CD4-positive, alpha-beta T cell (primary cell): ENCODE results near the gene GALNT18. TPM values are rescaled to one million over a fixed set of nuclear protein-coding genes. Genes with fewer than 3 reads are reported as not detected.

Experiments
- ATAC-seq: fragments of 200-7000 bp; cut with Tn5 transposase; one replicate; pipeline ENCODE4 v1.10.0; 2022; ENCODE audit warnings: mild to moderate bottlenecking; ENCODE audit not compliant: poor library complexity
- CTCF ChIA-PET: fragments of 350-600 bp; sonication (Branson Sonifier 250); formaldehyde crosslinking; loops from one replicate; lab custom pipeline; 2021; ENCODE audit warnings: antibody characterized with exemption, inconsistent platforms; lab: Charles Lee
- POLR2A ChIA-PET: fragments of 350-600 bp; sonication (Branson Sonifier 250); formaldehyde crosslinking; loops from one replicate; lab custom pipeline; 2021; ENCODE audit warnings: antibody characterized with exemption, inconsistent platforms; lab: Charles Lee
- DNase-seq, 14 experiments: peaks; one replicate each; pipeline ENCODE4 v3.0.0-alpha.2; 2013 to 2020; ENCODE audit warnings: mixed read lengths in 2 of 14
- H3K27ac ChIP-seq, 2 donors: one replicate each; pipeline versions ENCODE4 v1.5.1 to v1.7.0; 2013; ENCODE audit warnings: low read length in 2 of 2, low read depth in 1 of 2, mild to moderate bottlenecking in 1 of 2
- H3K27me3 ChIP-seq, 2 experiments: 1 replicate in 1 of 2; 2 replicates in 1 of 2; pipeline versions ENCODE4 v1.6.1 to v1.7.0; 2013; ENCODE audit warnings: low read length in 2 of 2, control low read depth in 1 of 2, mild to moderate bottlenecking in 1 of 2, moderate library complexity in 1 of 2; ENCODE audit not compliant: insufficient read depth in 2 of 2, control insufficient read depth in 1 of 2
- H3K36me3 ChIP-seq: one replicate; pipeline ENCODE4 v1.6.1; 2013; ENCODE audit warnings: low read length, control low read depth; ENCODE audit not compliant: insufficient read depth
- H3K4me1 ChIP-seq: one replicate; pipeline ENCODE4 v1.6.1; 2013; ENCODE audit warnings: low read length, control low read depth; ENCODE audit not compliant: insufficient read depth
- H3K4me3 ChIP-seq: one replicate; pipeline ENCODE4 v1.5.1; 2013; ENCODE audit warnings: mild to moderate bottlenecking, low read length, moderate library complexity
- H3K9me3 ChIP-seq, 2 experiments: 1 replicate in 1 of 2; 2 replicates in 1 of 2; pipeline versions ENCODE4 v1.6.1 to v1.7.0; 2013; ENCODE audit warnings: low read length in 2 of 2, mild to moderate bottlenecking in 2 of 2, control low read depth in 1 of 2, moderate library complexity in 1 of 2; ENCODE audit not compliant: control insufficient read depth in 1 of 2, insufficient read depth in 1 of 2
- H3K27ac Mint-ChIP-seq: one replicate; pipeline ENCODE4 v1.8.0; 2020; ENCODE audit warnings: mixed read lengths
- H3K27me3 Mint-ChIP-seq: one replicate; pipeline ENCODE4 v1.8.0; 2021; ENCODE audit warnings: mixed read lengths
- H3K36me3 Mint-ChIP-seq: one replicate; pipeline ENCODE4 v1.8.0; 2021; ENCODE audit warnings: low read depth, mixed read lengths
- H3K4me1 Mint-ChIP-seq: one replicate; pipeline ENCODE4 v1.8.0; 2021; ENCODE audit warnings: low read depth, mixed read lengths
- H3K4me3 Mint-ChIP-seq: one replicate; pipeline ENCODE4 v1.8.0; 2020; ENCODE audit warnings: mild to moderate bottlenecking, mixed read lengths
- H3K9me3 Mint-ChIP-seq: one replicate; pipeline ENCODE4 v1.8.0; 2020; ENCODE audit warnings: mixed read lengths
- intact Hi-C, 2 experiments: fragments of 100-400 bp; cut with DNase I in 1 of 2; cut with micrococcal nuclease in 1 of 2; formaldehyde crosslinking; loops; one replicate each; pipeline versions ENCODE4 v1.15.1 to v1.9.0; 2023 to 2025; cut with DNase I, micrococcal nuclease
- total RNA-seq, 174 experiments: library from RNA in 2 of 174; stranded (reverse) in 2 of 174; gene quantifications; one replicate each; pipeline ENCODE4 v1.2.3 and lab custom pipeline; 2021 to 2026
- TF ChIP-seq, protein P1 (sequence below): fragments of 200-600 bp; IDR thresholded peaks from one replicate; pipeline ENCODE4 v1.8.0; 2022; ENCODE audit warnings: antibody characterized with exemption, mild to moderate bottlenecking

GALNT18 gene
- total RNA-seq, 2 experiments from 2014 or later, result 0.08 TPM; not detected in 1

DNA sequence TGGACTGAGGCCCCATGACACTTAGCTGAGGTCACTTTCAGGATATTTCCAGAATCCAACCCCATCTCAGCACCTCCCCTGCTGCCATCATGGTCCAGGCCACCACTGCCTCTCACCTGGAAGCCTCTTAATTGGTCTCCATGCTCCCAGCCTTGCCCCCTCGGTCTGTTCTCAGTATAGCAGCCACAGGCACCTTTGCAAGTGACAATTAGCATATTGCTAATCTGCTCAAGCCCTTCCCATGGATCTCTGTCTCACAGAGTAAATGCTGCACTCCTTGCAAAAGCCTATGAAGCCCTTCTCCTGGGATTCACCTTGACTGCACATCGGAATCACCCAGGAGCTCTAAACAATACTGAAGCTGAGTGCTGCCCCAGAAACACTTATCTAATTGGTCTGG, 175.2 kb downstream of the GALNT18 start:
- ChIA-PET CTCF (no interaction called here), POLR2A (no interaction called here)
- H3K27me3 ChIP-seq, result peaks cover 0 to 5% of the 10 kb centered on the region in 2 experiments
- H3K27ac Mint-ChIP-seq, result no peak overlapping the region
- TF ChIP-seq, protein P1, sequence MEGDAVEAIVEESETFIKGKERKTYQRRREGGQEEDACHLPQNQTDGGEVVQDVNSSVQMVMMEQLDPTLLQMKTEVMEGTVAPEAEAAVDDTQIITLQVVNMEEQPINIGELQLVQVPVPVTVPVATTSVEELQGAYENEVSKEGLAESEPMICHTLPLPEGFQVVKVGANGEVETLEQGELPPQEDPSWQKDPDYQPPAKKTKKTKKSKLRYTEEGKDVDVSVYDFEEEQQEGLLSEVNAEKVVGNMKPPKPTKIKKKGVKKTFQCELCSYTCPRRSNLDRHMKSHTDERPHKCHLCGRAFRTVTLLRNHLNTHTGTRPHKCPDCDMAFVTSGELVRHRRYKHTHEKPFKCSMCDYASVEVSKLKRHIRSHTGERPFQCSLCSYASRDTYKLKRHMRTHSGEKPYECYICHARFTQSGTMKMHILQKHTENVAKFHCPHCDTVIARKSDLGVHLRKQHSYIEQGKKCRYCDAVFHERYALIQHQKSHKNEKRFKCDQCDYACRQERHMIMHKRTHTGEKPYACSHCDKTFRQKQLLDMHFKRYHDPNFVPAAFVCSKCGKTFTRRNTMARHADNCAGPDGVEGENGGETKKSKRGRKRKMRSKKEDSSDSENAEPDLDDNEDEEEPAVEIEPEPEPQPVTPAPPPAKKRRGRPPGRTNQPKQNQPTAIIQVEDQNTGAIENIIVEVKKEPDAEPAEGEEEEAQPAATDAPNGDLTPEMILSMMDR, result no peak
- ATAC-seq (no peak), DNase-seq (no peak)
- H3K36me3 ChIP-seq, result no peaks in the 10 kb centered on the region
- H3K27ac ChIP-seq, result no peak overlapping the region
- H3K4me3 ChIP-seq, result no peak overlapping the region
- no peaks in the 10 kb centered on the region for H3K36me3 Mint-ChIP-seq
- H3K9me3 Mint-ChIP-seq, result no peaks in the 10 kb centered on the region
- H3K4me3 Mint-ChIP-seq, result no peak overlapping the region
- no peaks in the 10 kb centered on the region for H3K4me1 ChIP-seq
- H3K27me3 Mint-ChIP-seq, result no peaks in the 10 kb centered on the region
- H3K4me1 Mint-ChIP-seq, result no peaks in the 10 kb centered on the region
- intact Hi-C loops, result no loop called here
- H3K9me3 ChIP-seq, result no peaks in the 10 kb centered on the region

DNA sequence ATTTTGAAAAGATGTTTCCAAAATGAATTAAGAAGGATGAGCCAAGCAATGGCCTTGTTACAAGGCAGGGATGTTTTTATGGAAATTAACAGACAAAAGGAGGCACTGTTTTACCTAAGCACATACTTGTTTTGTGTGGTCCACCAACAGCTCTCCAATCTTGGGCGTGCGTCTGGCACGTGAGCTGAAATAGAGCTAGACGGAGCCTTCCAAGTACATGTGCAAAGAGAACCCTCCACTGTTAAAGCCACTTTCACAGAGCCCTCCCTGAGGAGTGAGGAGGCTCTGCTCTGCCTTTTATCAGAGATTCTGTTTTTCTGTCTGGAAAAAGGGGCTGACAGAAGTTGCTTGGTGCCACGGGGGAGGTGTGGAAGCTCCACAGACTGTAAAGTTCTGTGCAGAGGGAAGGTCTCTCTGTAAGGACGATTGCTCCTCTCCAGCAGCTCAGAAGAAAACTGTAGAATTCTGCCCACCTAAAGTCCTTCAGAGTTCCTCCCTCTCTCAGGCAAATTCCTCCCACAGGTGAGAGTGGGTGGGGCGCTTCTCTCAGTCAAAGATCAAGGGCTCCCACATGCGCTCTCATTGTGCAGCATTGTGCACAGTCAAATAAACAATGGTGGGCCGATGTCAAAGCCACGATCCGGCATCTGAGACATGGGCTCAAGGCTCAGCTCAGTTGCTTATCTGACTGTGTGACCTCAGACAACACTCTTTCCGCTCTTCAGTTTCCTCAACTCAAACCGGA, 176.2 kb downstream of the GALNT18 start:
- intact Hi-C loops, result no loop called here

DNA sequence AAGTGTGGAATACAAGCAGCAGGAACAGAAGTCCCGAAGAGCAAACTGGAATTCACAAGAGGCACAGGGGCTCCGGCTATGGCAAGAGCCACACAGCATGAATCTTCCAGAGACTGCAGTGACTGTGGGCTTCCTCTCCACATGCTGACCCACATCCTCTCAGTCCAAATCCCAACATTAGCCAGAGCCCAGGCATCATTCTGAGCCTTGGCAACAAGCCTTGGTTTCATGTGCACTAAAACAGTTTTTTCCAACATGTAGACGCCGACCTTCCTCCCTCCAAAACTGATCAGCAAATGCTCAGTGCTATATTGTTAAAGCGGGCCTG, 177.0 kb downstream of the GALNT18 start:
- H3K36me3 ChIP-seq, result no peaks in the 10 kb centered on the region
- H3K9me3 ChIP-seq, result no peaks in the 10 kb centered on the region
- no peak for ATAC-seq
- H3K4me1 ChIP-seq, result no peaks in the 10 kb centered on the region
- DNase-seq, result no peak
- H3K9me3 Mint-ChIP-seq, result no peaks in the 10 kb centered on the region
- no peak overlapping the region for H3K27ac ChIP-seq
- no peaks in the 10 kb centered on the region for H3K36me3 Mint-ChIP-seq
- H3K27ac Mint-ChIP-seq, result no peak overlapping the region
- H3K27me3 ChIP-seq, result peaks cover 0 to 5% of the 10 kb centered on the region in 2 experiments
- H3K4me3 Mint-ChIP-seq, result no peak overlapping the region
- ChIA-PET POLR2A (no interaction called here), CTCF (no interaction called here)
- H3K4me1 Mint-ChIP-seq, result no peaks in the 10 kb centered on the region
- H3K4me3 ChIP-seq, result no peak overlapping the region
- no peaks in the 10 kb centered on the region for H3K27me3 Mint-ChIP-seq
- TF ChIP-seq, protein P1, result no peak
- intact Hi-C loops, result no loop called here

More for the DNA sequence above, 176.2 kb downstream of the GALNT18 start:
- H3K36me3 ChIP-seq, result no peaks in the 10 kb centered on the region
- POLR2A ChIA-PET, result no interaction called here
- no peaks in the 10 kb centered on the region for H3K36me3 Mint-ChIP-seq
- ATAC-seq (no peak), DNase-seq (no peak)
- TF ChIP-seq, protein P1, result no peak
- H3K9me3 ChIP-seq, result no peaks in the 10 kb centered on the region
- H3K4me1 Mint-ChIP-seq, result no peaks in the 10 kb centered on the region
- peaks cover 0 to 5% of the 10 kb centered on the region in 2 experiments for H3K27me3 ChIP-seq
- no peak overlapping the region for H3K4me3 Mint-ChIP-seq
- H3K9me3 Mint-ChIP-seq, result no peaks in the 10 kb centered on the region
- CTCF ChIA-PET, result no interaction called here
- H3K27ac Mint-ChIP-seq, result no peak overlapping the region
- H3K4me3 ChIP-seq, result no peak overlapping the region
- H3K4me1 ChIP-seq, result no peaks in the 10 kb centered on the region
- H3K27ac ChIP-seq, result no peak overlapping the region
- H3K27me3 Mint-ChIP-seq, result no peaks in the 10 kb centered on the region
